Keratinocyte (primary cell): ENCODE results near the gene PDZD2. TPM values are rescaled to one million over a fixed set of nuclear protein-coding genes. Genes with fewer than 3 reads are reported as not detected.

ENCODE experiments used
- DNase-seq: peaks from one replicate; pipeline ENCODE4 v3.0.0-alpha.2; 2011; ENCODE audit warnings: low read depth, missing footprints, low spot score
- FAIRE-seq: peaks from 2 replicates; lab custom pipeline; 2011; peaks lifted over from hg19 to GRCh38; lab: Jason Lieb, UNC
- H2AFZ ChIP-seq: 2 replicates; pipeline ENCODE4 v1.6.0; 2012; ENCODE audit warnings: low read length, control low read depth, inconsistent platforms; ENCODE audit not compliant: control insufficient read depth
- H3K27ac ChIP-seq: 2 replicates; pipeline ENCODE4 v1.5.1; 2011; ENCODE audit warnings: low read length; ENCODE audit not compliant: control insufficient read depth, insufficient read depth
- H3K27me3 ChIP-seq: 3 replicates; pipeline ENCODE4 v1.6.0; 2011; ENCODE audit warnings: low read length; ENCODE audit not compliant: control insufficient read depth, insufficient read depth; ENCODE audit errors: extremely low read depth
- H3K36me3 ChIP-seq, 2 experiments: 2 replicates in 1 of 2; 3 replicates in 1 of 2; pipeline ENCODE4 v1.5.1; 2011; ENCODE audit warnings: low read length in 2 of 2, mild to moderate bottlenecking in 1 of 2; ENCODE audit not compliant: control insufficient read depth in 2 of 2, insufficient read depth in 2 of 2; ENCODE audit errors: extremely low read depth in 1 of 2
- H3K4me1 ChIP-seq: 3 replicates; pipeline ENCODE4 v1.5.1; 2011; ENCODE audit warnings: low read length; ENCODE audit not compliant: control insufficient read depth, insufficient read depth; ENCODE audit errors: extremely low read depth
- H3K4me2 ChIP-seq: 3 replicates; pipeline ENCODE4 v1.6.0; 2011; ENCODE audit warnings: low read depth, low read length; ENCODE audit not compliant: control insufficient read depth, insufficient read depth; ENCODE audit errors: extremely low read depth
- H3K4me3 ChIP-seq, 3 experiments: fragments of 200-600 bp in 1 of 3; sonication (generic) in 1 of 3; 2 replicates in 2 of 3; 3 replicates in 1 of 3; pipeline ENCODE4 v1.5.1; 2011 to 2016; ENCODE audit warnings: low read length in 3 of 3, mild to moderate bottlenecking in 3 of 3, control low read depth in 2 of 3, inconsistent platforms in 1 of 3, low read depth in 1 of 3, mixed read lengths in 1 of 3, mixed run types in 1 of 3, moderate library complexity in 1 of 3; ENCODE audit not compliant: control insufficient read depth in 2 of 3, insufficient read depth in 2 of 3; ENCODE audit errors: extremely low read depth in 1 of 3
- H3K79me2 ChIP-seq: 2 replicates; pipeline ENCODE4 v1.6.0; 2012; ENCODE audit warnings: low read length; ENCODE audit not compliant: control insufficient read depth, insufficient read depth
- H3K9ac ChIP-seq: 3 replicates; pipeline ENCODE4 v1.6.0; 2011; ENCODE audit warnings: low read length; ENCODE audit not compliant: control insufficient read depth, insufficient read depth; ENCODE audit errors: extremely low read depth
- H3K9me1 ChIP-seq: 3 replicates; pipeline ENCODE4 v1.6.0; 2011; ENCODE audit warnings: low read length; ENCODE audit not compliant: control insufficient read depth, insufficient read depth; ENCODE audit errors: extremely low read depth
- H3K9me3 ChIP-seq: 2 replicates; pipeline ENCODE4 v1.5.1; 2012; ENCODE audit warnings: low read depth, low read length; ENCODE audit not compliant: control insufficient read depth
- H4K20me1 ChIP-seq: 3 replicates; pipeline ENCODE4 v1.6.0; 2011; ENCODE audit warnings: low read length; ENCODE audit not compliant: control insufficient read depth, insufficient read depth; ENCODE audit errors: extremely low read depth
- EZH2 ChIP-seq: IDR thresholded peaks from one replicate; pipeline ENCODE4 v1.6.1; 2012; ENCODE audit warnings: inconsistent platforms, mild to moderate bottlenecking, low read length, moderate library complexity
- dilution Hi-C: fragments of 300-500 bp; cut with MboI; formaldehyde crosslinking; loops from one replicate; pipeline ENCODE4 v1.7.0; 2020; ENCODE audit warnings: low sequenced_read_pairs; ENCODE audit not compliant: extremely low pct_ligation_motif_present
- polyA plus RNA-seq, 5 experiments: library from polyadenylated mRNA; depleted of rRNA in 3 of 5; stranded (reverse) in 3 of 5; stranded (forward) in 1 of 5; unstranded in 1 of 5; fragments of >200 nt; gene quantifications; 1 replicate in 1 of 5; 2 replicates in 3 of 5; 3 replicates in 1 of 5; pipeline versions ENCODE4 v1.2.1 to v1.2.3, GENCODE V29; 2011 to 2012; ENCODE audit warnings: missing spikeins in 2 of 5, low read depth in 1 of 5, low replicate concordance in 1 of 5
- TF ChIP-seq, protein P1 (sequence below), 3 experiments: IDR thresholded peaks in 1 of 3; conservative IDR thresholded peaks in 1 of 3; optimal IDR thresholded peaks in 1 of 3; 2 replicates in 2 of 3; 3 replicates in 1 of 3; pipeline versions ENCODE3 to v1.5.1; 2011; ENCODE audit warnings: low read length in 3 of 3, mild to moderate bottlenecking in 3 of 3, moderate library complexity in 2 of 3, control low read depth in 1 of 3, inconsistent platforms in 1 of 3; ENCODE audit not compliant: insufficient read depth in 2 of 3; ENCODE audit errors: extremely low read depth in 1 of 3

The PDZD2 gene
- polyA plus RNA-seq, 1 donor (not counting 4 experiments of a cell fraction or from before 2014, with no cell fraction given), result 7.3 TPM

GRCh38 chr5:32147959-32148358 lies 509.0 kb downstream of the PDZD2 start:
- dilution Hi-C loops, result no loop called here
- peaks cover 9% of the 10 kb centered on the region for H4K20me1 ChIP-seq

DNA sequence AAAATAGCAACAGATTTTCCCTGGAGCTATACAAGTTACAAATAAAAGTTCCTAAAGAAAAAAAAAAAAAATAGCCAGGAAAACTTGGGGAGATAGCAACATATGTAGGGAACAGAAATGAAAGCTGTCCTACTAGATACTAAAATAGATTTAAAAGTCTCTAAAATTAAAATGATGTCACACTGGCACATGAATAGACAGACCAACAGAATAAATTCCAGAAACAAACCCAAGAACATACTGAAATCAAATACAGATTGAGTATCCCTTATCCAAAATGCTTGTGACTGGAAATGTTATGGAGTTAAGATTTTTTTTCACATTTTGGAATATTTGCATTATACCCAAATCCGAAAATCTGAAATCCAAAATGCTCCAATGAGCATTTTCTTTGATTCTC lies 511.4 kb downstream of the PDZD2 start:
- Histone ChIP-seq H3K9ac (no peak overlapping the region), H4K20me1 (peaks cover 9% of the 10 kb centered on the region), H3K9me1 (no peaks in the 10 kb centered on the region), H3K79me2 (peaks cover 89% of the 10 kb centered on the region), H3K36me3 (no peaks in the 10 kb centered on the region), H3K4me2 (no peak overlapping the region), H2AFZ (no peak overlapping the region), H3K4me3 (no peak overlapping the region), H3K4me1 (no peaks in the 10 kb centered on the region), H3K27ac (no peak overlapping the region), H3K27me3 (no peaks in the 10 kb centered on the region), H3K9me3 (no peaks in the 10 kb centered on the region)
- dilution Hi-C loops, result no loop called here
- DNase-seq (no peak), FAIRE-seq (no peak)
- TF ChIP-seq, protein P1, sequence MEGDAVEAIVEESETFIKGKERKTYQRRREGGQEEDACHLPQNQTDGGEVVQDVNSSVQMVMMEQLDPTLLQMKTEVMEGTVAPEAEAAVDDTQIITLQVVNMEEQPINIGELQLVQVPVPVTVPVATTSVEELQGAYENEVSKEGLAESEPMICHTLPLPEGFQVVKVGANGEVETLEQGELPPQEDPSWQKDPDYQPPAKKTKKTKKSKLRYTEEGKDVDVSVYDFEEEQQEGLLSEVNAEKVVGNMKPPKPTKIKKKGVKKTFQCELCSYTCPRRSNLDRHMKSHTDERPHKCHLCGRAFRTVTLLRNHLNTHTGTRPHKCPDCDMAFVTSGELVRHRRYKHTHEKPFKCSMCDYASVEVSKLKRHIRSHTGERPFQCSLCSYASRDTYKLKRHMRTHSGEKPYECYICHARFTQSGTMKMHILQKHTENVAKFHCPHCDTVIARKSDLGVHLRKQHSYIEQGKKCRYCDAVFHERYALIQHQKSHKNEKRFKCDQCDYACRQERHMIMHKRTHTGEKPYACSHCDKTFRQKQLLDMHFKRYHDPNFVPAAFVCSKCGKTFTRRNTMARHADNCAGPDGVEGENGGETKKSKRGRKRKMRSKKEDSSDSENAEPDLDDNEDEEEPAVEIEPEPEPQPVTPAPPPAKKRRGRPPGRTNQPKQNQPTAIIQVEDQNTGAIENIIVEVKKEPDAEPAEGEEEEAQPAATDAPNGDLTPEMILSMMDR (optimal IDR thresholded peaks at IDR 0.05 in 1 of 3, IDR thresholded peaks at IDR 0.05 in 1 of 3, conservative IDR thresholded peaks at IDR 0.05 in 1 of 3; ENCODE audit: extremely low read depth in 1 of 3, insufficient read depth in 2 of 3, low read length in 3 of 3), result no peak
- no peak for TF ChIP-seq EZH2

More at GRCh38 chr5:32147959-32148358, 509.0 kb downstream of the PDZD2 start:
- FAIRE-seq (no peak), DNase-seq (no peak)
- Histone ChIP-seq H3K4me1 (no peaks in the 10 kb centered on the region), H3K27ac (no peak overlapping the region), H2AFZ (no peak overlapping the region), H3K4me2 (no peak overlapping the region), H3K27me3 (no peaks in the 10 kb centered on the region), H3K79me2 (peaks cover 84% of the 10 kb centered on the region), H3K9ac (no peak overlapping the region), H3K36me3 (no peaks in the 10 kb centered on the region), H3K4me3 (no peak overlapping the region), H3K9me3 (no peaks in the 10 kb centered on the region), H3K9me1 (no peaks in the 10 kb centered on the region)
- no peak for TF ChIP-seq EZH2
- TF ChIP-seq, protein P1 (optimal IDR thresholded peaks at IDR 0.05 in 1 of 3, IDR thresholded peaks at IDR 0.05 in 1 of 3, conservative IDR thresholded peaks at IDR 0.05 in 1 of 3; ENCODE audit: extremely low read depth in 1 of 3, insufficient read depth in 2 of 3, low read length in 3 of 3), result no peak
